ENCODE results near the gene RNH1.

RNH1 gene

GRCh38 chr11:531919-532526 is 25.0 kb upstream of the RNH1 start:
- no peaks in the 10 kb centered on the region for H3K9me3 ChIP-seq
- no peak overlapping the region for H3K4me3 ChIP-seq (ENCODE audit: low read depth, low read length)
- peaks cover 3% of the 10 kb centered on the region; the same call in 1 of the 2 replicates for H3K36me3 ChIP-seq
- DNase-seq: no peak
- no peaks in the 10 kb centered on the region for H3K4me1 ChIP-seq
- TF ChIP-seq, protein P1, sequence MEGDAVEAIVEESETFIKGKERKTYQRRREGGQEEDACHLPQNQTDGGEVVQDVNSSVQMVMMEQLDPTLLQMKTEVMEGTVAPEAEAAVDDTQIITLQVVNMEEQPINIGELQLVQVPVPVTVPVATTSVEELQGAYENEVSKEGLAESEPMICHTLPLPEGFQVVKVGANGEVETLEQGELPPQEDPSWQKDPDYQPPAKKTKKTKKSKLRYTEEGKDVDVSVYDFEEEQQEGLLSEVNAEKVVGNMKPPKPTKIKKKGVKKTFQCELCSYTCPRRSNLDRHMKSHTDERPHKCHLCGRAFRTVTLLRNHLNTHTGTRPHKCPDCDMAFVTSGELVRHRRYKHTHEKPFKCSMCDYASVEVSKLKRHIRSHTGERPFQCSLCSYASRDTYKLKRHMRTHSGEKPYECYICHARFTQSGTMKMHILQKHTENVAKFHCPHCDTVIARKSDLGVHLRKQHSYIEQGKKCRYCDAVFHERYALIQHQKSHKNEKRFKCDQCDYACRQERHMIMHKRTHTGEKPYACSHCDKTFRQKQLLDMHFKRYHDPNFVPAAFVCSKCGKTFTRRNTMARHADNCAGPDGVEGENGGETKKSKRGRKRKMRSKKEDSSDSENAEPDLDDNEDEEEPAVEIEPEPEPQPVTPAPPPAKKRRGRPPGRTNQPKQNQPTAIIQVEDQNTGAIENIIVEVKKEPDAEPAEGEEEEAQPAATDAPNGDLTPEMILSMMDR (IDR thresholded peaks at IDR 0.05; ENCODE audit: low read depth, low read length): no peak
- H3K27me3 ChIP-seq: no peaks in the 10 kb centered on the region

GRCh38 chr11:530960-531831 is 24.2 kb upstream of the RNH1 start:
- H3K4me1 ChIP-seq: no peaks in the 10 kb centered on the region
- H3K27me3 ChIP-seq: no peaks in the 10 kb centered on the region
- no peak overlapping the region for H3K4me3 ChIP-seq (ENCODE audit: low read depth, low read length)
- no peak for DNase-seq
- H3K36me3 ChIP-seq: peaks cover 3% of the 10 kb centered on the region; the same call in 1 of the 2 replicates
- H3K9me3 ChIP-seq: no peaks in the 10 kb centered on the region
- TF ChIP-seq, protein P1 (IDR thresholded peaks at IDR 0.05; ENCODE audit: low read depth, low read length): no peak

- no peak for DNase-seq
- H3K4me1 ChIP-seq: no peaks in the 10 kb centered on the region
- H3K27me3 ChIP-seq: no peaks in the 10 kb centered on the region
- H3K9me3 ChIP-seq: no peaks in the 10 kb centered on the region
- H3K4me3 ChIP-seq (ENCODE audit: low read depth, low read length): no peak overlapping the region
- TF ChIP-seq, protein P1 (IDR thresholded peaks at IDR 0.05; ENCODE audit: low read depth, low read length): no peak
- peaks cover 3% of the 10 kb centered on the region; the same call in 1 of the 2 replicates for H3K36me3 ChIP-seq
These were observed 22.8 kb upstream of the RNH1 start for GRCh38 chr11:529728-530411.

- Histone ChIP-seq H3K27me3 (no peaks in the 10 kb centered on the region), H3K4me1 (no peaks in the 10 kb centered on the region), H3K4me3 (ENCODE audit: low read depth, low read length) (no peak overlapping the region), H3K9me3 (no peaks in the 10 kb centered on the region), H3K36me3 (peaks cover 3% of the 10 kb centered on the region; the same call in 1 of the 2 replicates)
- TF ChIP-seq, protein P1 (IDR thresholded peaks at IDR 0.05; ENCODE audit: low read depth, low read length): no peak
- DNase-seq: no peak
These were observed 22.0 kb upstream of the RNH1 start for GRCh38 chr11:528815-529727.

GRCh38 chr11:528166-528814 is 21.2 kb upstream of the RNH1 start:
- H3K36me3 ChIP-seq: peaks cover 3% of the 10 kb centered on the region; the same call in 1 of the 2 replicates
- TF ChIP-seq, protein P1 (IDR thresholded peaks at IDR 0.05; ENCODE audit: low read depth, low read length): no peak
- H3K4me3 ChIP-seq (ENCODE audit: low read depth, low read length): no peak overlapping the region

More at GRCh38 chr11:528166-528814, 21.2 kb upstream of the RNH1 start:
- Histone ChIP-seq H3K9me3 (no peaks in the 10 kb centered on the region), H3K27me3 (no peaks in the 10 kb centered on the region), H3K4me1 (no peaks in the 10 kb centered on the region)
- DNase-seq: no peak
